ENCODE measurements around the gene ELFN2. TPM values are rescaled to one million over a fixed set of nuclear protein-coding genes. Genes with fewer than 3 reads are reported as not detected.

Gene ELFN2
- total RNA-seq, 1 donor: under 0.01 TPM

DNA sequence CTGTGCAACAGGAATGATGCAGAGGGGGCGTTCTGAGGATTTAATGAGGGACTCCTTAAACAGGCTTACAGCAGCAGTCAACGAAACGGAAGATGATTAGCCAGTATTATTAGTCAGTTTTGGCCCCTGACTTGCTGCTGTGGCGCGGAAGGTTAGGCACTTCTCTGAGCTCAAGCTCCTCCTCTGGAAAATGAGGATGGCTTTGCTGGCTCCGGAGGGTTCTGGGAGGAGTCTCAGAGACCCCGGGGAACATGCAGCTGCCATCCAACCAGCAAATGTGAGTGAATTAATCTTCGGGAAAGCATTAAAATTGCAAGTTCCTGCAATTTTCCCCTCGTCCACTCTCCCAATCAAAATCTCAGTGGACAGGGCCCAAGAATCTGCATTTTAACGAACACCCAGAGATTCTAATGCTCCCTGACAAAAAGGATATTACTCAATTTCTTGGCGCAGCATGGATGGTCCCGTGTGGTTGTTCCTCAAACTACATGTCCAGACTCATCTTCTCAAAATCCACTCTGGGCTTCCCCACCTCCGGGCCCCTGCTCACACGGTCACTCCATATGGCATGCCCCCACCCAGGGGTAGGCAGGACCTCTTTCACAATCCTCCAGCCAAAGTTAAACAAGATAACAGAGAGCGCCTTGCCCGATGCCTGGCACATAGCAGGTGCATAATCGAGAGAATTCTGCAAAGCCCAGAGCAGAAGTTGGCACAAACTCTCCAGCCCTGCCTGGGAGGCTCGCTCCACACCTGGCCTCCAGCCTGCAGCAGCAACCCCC is 6.4 kb downstream of the ELFN2 start:
- H3K4me2 ChIP-seq (ENCODE audit: insufficient read depth, low read length): peak overlapping the region; percentile 48
- no peak overlapping the region for H2AFZ ChIP-seq (ENCODE audit: low read length)
- H3K27ac ChIP-seq (ENCODE audit: low read depth, low read length): no peak overlapping the region
- TF ChIP-seq, protein P1, sequence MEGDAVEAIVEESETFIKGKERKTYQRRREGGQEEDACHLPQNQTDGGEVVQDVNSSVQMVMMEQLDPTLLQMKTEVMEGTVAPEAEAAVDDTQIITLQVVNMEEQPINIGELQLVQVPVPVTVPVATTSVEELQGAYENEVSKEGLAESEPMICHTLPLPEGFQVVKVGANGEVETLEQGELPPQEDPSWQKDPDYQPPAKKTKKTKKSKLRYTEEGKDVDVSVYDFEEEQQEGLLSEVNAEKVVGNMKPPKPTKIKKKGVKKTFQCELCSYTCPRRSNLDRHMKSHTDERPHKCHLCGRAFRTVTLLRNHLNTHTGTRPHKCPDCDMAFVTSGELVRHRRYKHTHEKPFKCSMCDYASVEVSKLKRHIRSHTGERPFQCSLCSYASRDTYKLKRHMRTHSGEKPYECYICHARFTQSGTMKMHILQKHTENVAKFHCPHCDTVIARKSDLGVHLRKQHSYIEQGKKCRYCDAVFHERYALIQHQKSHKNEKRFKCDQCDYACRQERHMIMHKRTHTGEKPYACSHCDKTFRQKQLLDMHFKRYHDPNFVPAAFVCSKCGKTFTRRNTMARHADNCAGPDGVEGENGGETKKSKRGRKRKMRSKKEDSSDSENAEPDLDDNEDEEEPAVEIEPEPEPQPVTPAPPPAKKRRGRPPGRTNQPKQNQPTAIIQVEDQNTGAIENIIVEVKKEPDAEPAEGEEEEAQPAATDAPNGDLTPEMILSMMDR (IDR thresholded peaks at IDR 0.05; ENCODE audit: extremely low read depth, low read depth, low read length): no peak
- no peaks in the 10 kb centered on the region for H3K36me3 ChIP-seq (ENCODE audit: insufficient read depth, low read length)
- peaks cover 60% of the 10 kb centered on the region for H3K27me3 ChIP-seq (ENCODE audit: insufficient read depth, low read length)
- no peaks in the 10 kb centered on the region for H3K4me1 ChIP-seq (ENCODE audit: insufficient read depth, low read length)
- peak overlapping the region; percentile 47 for H3K4me3 ChIP-seq (ENCODE audit: insufficient read depth, low read length)
- no peaks in the 10 kb centered on the region for H4K20me1 ChIP-seq (ENCODE audit: insufficient read depth, low read length)
- no peaks in the 10 kb centered on the region for H3K9me3 ChIP-seq (ENCODE audit: low read depth, low read length)
- peak; percentile 90 for DNase-seq (ENCODE audit: insufficient read length, low spot score, missing footprints)
- H3K79me2 ChIP-seq (ENCODE audit: insufficient read depth, low read length): no peaks in the 10 kb centered on the region

DNA sequence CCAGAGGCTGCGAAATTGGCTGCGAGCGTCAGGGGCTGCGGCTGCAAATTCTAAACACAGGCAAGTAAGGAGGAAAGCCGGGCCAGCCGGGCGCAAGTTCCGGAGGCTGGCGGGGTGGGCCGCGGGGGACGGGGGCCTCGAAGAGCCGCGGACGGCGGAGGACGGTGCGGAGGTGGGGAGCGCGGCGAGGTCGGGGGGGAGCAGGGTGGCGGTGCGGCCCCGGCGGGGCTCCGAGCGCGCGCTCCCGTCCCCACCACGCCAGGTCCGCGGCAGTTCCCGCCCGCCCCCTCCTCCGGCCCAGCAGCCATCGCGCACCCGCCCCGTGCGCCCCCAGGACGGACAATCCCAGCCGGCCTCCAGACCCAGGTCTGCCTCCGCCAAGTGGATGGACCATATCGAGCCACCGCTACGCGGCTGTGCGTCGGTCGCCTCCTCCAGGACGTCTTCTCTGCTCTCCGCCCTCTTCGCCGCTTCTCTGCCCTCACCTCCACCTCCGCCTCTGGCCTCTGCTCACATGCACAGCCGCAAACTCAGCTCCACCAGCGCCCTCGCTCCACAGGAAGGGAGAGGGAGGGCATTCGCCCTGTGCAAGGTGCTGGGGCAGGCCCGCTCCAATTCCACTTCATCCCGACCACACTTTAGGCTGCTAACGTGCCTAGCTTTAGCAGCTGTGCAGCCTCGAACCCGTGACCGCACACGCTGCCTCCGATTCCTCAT is 7.2 kb downstream of the ELFN2 start:
- H3K4me1 ChIP-seq (ENCODE audit: insufficient read depth, low read length): no peaks in the 10 kb centered on the region
- peak; percentile 91 for DNase-seq (ENCODE audit: insufficient read length, low spot score, missing footprints)
- H4K20me1 ChIP-seq (ENCODE audit: insufficient read depth, low read length): no peaks in the 10 kb centered on the region
- no peak overlapping the region for H3K27ac ChIP-seq (ENCODE audit: low read depth, low read length)
- no peaks in the 10 kb centered on the region for H3K9me3 ChIP-seq (ENCODE audit: low read depth, low read length)
- no peaks in the 10 kb centered on the region for H3K79me2 ChIP-seq (ENCODE audit: insufficient read depth, low read length)
- H3K27me3 ChIP-seq (ENCODE audit: insufficient read depth, low read length): peaks cover 53% of the 10 kb centered on the region
- peak overlapping the region; percentile 48 for H3K4me2 ChIP-seq (ENCODE audit: insufficient read depth, low read length)
- no peak overlapping the region for H2AFZ ChIP-seq (ENCODE audit: low read length)
- H3K4me3 ChIP-seq (ENCODE audit: insufficient read depth, low read length): peak overlapping the region; percentile 47
- TF ChIP-seq, protein P1 (IDR thresholded peaks at IDR 0.05; ENCODE audit: extremely low read depth, low read depth, low read length): no peak
- H3K36me3 ChIP-seq (ENCODE audit: insufficient read depth, low read length): no peaks in the 10 kb centered on the region

DNA sequence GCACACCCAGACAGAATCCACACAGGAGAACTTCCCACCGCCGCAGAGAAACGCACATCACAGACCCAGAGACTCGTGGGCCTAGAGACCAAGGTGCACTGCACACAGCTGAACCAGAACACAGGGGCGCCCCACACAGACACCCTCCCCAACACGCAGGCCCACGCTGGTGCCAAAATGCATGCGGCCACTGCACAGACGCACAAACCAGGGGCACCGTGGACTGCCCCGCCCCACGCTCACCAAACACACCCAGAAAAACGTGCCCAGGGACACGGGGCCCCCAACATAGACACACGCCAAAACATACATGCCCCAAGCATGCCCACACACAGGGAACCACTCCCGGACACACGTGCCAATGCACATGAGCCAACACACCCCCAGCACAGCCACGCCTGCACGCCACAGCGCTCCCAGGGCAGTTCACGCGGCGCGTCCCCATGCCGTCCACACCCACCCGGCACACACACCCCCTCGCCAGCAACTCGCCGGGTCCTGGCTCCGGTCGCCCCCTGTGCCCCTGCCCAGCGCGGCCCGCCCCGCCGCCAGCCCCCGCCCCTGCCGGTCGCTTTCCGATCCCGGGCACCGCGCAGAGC is 7.8 kb downstream of the ELFN2 start:
- Histone ChIP-seq H3K27ac (ENCODE audit: low read depth, low read length) (no peak overlapping the region), H3K36me3 (ENCODE audit: insufficient read depth, low read length) (no peaks in the 10 kb centered on the region), H3K27me3 (ENCODE audit: insufficient read depth, low read length) (peaks cover 49% of the 10 kb centered on the region), H3K4me1 (ENCODE audit: insufficient read depth, low read length) (no peaks in the 10 kb centered on the region), H3K4me3 (ENCODE audit: insufficient read depth, low read length) (peak overlapping the region; percentile 47), H4K20me1 (ENCODE audit: insufficient read depth, low read length) (no peaks in the 10 kb centered on the region), H2AFZ (ENCODE audit: low read length) (no peak overlapping the region), H3K79me2 (ENCODE audit: insufficient read depth, low read length) (no peaks in the 10 kb centered on the region), H3K4me2 (ENCODE audit: insufficient read depth, low read length) (no peak overlapping the region), H3K9me3 (ENCODE audit: low read depth, low read length) (no peaks in the 10 kb centered on the region)
- DNase-seq (ENCODE audit: insufficient read length, low spot score, missing footprints): no peak
- TF ChIP-seq, protein P1 (IDR thresholded peaks at IDR 0.05; ENCODE audit: extremely low read depth, low read depth, low read length): no peak
